CD14-positive monocyte (primary cell): ENCODE data around the gene CHST15. TPM values are rescaled to one million over a fixed set of nuclear protein-coding genes. Genes with fewer than 3 reads are reported as not detected.

Experiments
- DNase-seq, 3 donors: peaks; one replicate each; pipeline ENCODE4 v3.0.0-alpha.2; 2011 to 2022
- H2AFZ ChIP-seq: 2 replicates; pipeline ENCODE4 v1.6.0; 2012; ENCODE audit warnings: mild to moderate bottlenecking, low read depth, low read length, inconsistent platforms; ENCODE audit not compliant: insufficient read depth, poor library complexity, severe bottlenecking
- H3K27ac ChIP-seq, 2 donors: 1 replicate in 1 of 2; 2 replicates in 1 of 2; pipeline ENCODE4 v1.5.1; 2012 to 2013; ENCODE audit warnings: low read length in 2 of 2, control low read depth in 1 of 2, inconsistent platforms in 1 of 2, low read depth in 1 of 2, mild to moderate bottlenecking in 1 of 2
- H3K27me3 ChIP-seq, 2 donors: one replicate each; pipeline versions ENCODE4 v1.6.0 to v1.6.1; 2011 to 2013; ENCODE audit warnings: low read length in 2 of 2; ENCODE audit not compliant: control insufficient read depth in 2 of 2, insufficient read depth in 2 of 2
- H3K36me3 ChIP-seq, 2 donors: replicated peaks in 1 of 2; 1 replicate in 1 of 2; 2 replicates in 1 of 2; pipeline versions ENCODE4 v1.5.1 to v1.6.1; 2012 to 2013; ENCODE audit warnings: low read length in 2 of 2, control low read depth in 1 of 2, inconsistent platforms in 1 of 2, mild to moderate bottlenecking in 1 of 2; ENCODE audit not compliant: insufficient read depth in 2 of 2, control insufficient read depth in 1 of 2
- H3K4me1 ChIP-seq, 2 donors: 1 replicate in 1 of 2; 2 replicates in 1 of 2; pipeline versions ENCODE4 v1.5.1 to v1.6.1; 2012 to 2013; ENCODE audit warnings: low read length in 2 of 2, control low read depth in 1 of 2, inconsistent platforms in 1 of 2, mild to moderate bottlenecking in 1 of 2, moderate library complexity in 1 of 2; ENCODE audit not compliant: insufficient read depth in 2 of 2, control insufficient read depth in 1 of 2
- H3K4me2 ChIP-seq: replicated peaks from 2 replicates; pipeline ENCODE3; 2012; ENCODE audit warnings: low read length, moderate library complexity, mild to moderate bottlenecking; ENCODE audit not compliant: poor library complexity, severe bottlenecking; ENCODE audit errors: extremely low read depth
- H3K4me3 ChIP-seq, 3 experiments: fragments of 200-600 bp in 1 of 3; sonication (generic) in 1 of 3; replicated peaks in 1 of 3; 1 replicate in 2 of 3; 2 replicates in 1 of 3; pipeline ENCODE4 v1.5.1; 2011 to 2013; ENCODE audit warnings: low read length in 3 of 3, mild to moderate bottlenecking in 3 of 3, control low read depth in 2 of 3, low read depth in 2 of 3, inconsistent platforms in 1 of 3, moderate library complexity in 1 of 3
- H3K79me2 ChIP-seq: 2 replicates; pipeline ENCODE4 v1.6.0; 2012; ENCODE audit warnings: mild to moderate bottlenecking, control low read depth, inconsistent platforms, low read length, moderate library complexity; ENCODE audit not compliant: insufficient read depth
- H3K9ac ChIP-seq: 2 replicates; pipeline ENCODE4 v1.6.0; 2017; ENCODE audit warnings: low read length, mild to moderate bottlenecking; ENCODE audit not compliant: insufficient read depth, poor library complexity, severe bottlenecking
- H3K9me3 ChIP-seq, 2 donors: replicated peaks in 1 of 2; 1 replicate in 1 of 2; 2 replicates in 1 of 2; pipeline versions ENCODE4 v1.5.1 to v1.6.1; 2012 to 2013; ENCODE audit warnings: low read length in 2 of 2, control low read depth in 1 of 2; ENCODE audit not compliant: control insufficient read depth in 1 of 2, insufficient read depth in 1 of 2
- H4K20me1 ChIP-seq: 2 replicates; pipeline ENCODE4 v1.6.0; 2012; ENCODE audit warnings: mild to moderate bottlenecking, low read length, control low read depth, moderate library complexity; ENCODE audit not compliant: insufficient read depth
- H3K27ac Mint-ChIP-seq, 7 donors: one replicate each; pipeline ENCODE4 v1.8.0; 2020; ENCODE audit warnings: mild to moderate bottlenecking in 7 of 7, mixed read lengths in 7 of 7, moderate library complexity in 6 of 7, inconsistent platforms in 2 of 7
- H3K27me3 Mint-ChIP-seq, 3 donors: one replicate each; pipeline ENCODE4 v1.8.0; 2021 to 2022; ENCODE audit warnings: low read depth in 3 of 3, mild to moderate bottlenecking in 3 of 3, mixed read lengths in 3 of 3, moderate library complexity in 3 of 3, inconsistent platforms in 1 of 3
- H3K36me3 Mint-ChIP-seq, 2 donors: one replicate each; pipeline ENCODE4 v1.8.0; 2020; ENCODE audit warnings: mixed read lengths in 2 of 2, inconsistent platforms in 1 of 2, mild to moderate bottlenecking in 1 of 2
- H3K4me1 Mint-ChIP-seq: one replicate; pipeline ENCODE4 v1.8.0; 2020; ENCODE audit warnings: mild to moderate bottlenecking, mixed read lengths
- H3K4me3 Mint-ChIP-seq, 2 donors: one replicate each; pipeline ENCODE4 v1.8.0; 2020; ENCODE audit warnings: mild to moderate bottlenecking in 2 of 2, mixed read lengths in 2 of 2, moderate library complexity in 1 of 2
- H3K9me3 Mint-ChIP-seq, 7 donors: one replicate each; pipeline ENCODE4 v1.8.0; 2020 to 2022; ENCODE audit warnings: mixed read lengths in 7 of 7, mild to moderate bottlenecking in 6 of 7, moderate library complexity in 6 of 7, inconsistent platforms in 2 of 7
- CTCF ChIP-seq: fragments of 200-600 bp; IDR thresholded peaks from one replicate; pipeline ENCODE4 v1.8.0; 2022; ENCODE audit warnings: antibody characterized with exemption, mild to moderate bottlenecking
- WGBS: methylation state at CpG from one replicate; pipeline ENCODE4 v1.1.5; 2013; ENCODE audit warnings: missing lambda C conversion rate; ENCODE audit not compliant: insufficient coverage; 5-methylcytosine and 5-hydroxymethylcytosine counted together
- intact Hi-C, 2 donors: fragments of 100-400 bp; cut with micrococcal nuclease; formaldehyde crosslinking; loops; one replicate each; pipeline versions ENCODE4 v1.15.0 to v1.15.1; 2023
- polyA plus RNA-seq, 3 donors: library from polyadenylated mRNA; depleted of rRNA in 1 of 3; unstranded in 2 of 3; stranded (reverse) in 1 of 3; fragments of 300-500 nt in 2 of 3; fragments of >200 nt in 1 of 3; fragmentation: Illumina TruSeq in 2 of 3; gene quantifications; 1 replicate in 2 of 3; 2 replicates in 1 of 3; pipeline ENCODE4 v1.2.3, GENCODE V29; 2012 to 2021

Gene CHST15
- polyA plus RNA-seq, 3 donors = 54.4 to 106 (median 87.5) TPM

DNA sequence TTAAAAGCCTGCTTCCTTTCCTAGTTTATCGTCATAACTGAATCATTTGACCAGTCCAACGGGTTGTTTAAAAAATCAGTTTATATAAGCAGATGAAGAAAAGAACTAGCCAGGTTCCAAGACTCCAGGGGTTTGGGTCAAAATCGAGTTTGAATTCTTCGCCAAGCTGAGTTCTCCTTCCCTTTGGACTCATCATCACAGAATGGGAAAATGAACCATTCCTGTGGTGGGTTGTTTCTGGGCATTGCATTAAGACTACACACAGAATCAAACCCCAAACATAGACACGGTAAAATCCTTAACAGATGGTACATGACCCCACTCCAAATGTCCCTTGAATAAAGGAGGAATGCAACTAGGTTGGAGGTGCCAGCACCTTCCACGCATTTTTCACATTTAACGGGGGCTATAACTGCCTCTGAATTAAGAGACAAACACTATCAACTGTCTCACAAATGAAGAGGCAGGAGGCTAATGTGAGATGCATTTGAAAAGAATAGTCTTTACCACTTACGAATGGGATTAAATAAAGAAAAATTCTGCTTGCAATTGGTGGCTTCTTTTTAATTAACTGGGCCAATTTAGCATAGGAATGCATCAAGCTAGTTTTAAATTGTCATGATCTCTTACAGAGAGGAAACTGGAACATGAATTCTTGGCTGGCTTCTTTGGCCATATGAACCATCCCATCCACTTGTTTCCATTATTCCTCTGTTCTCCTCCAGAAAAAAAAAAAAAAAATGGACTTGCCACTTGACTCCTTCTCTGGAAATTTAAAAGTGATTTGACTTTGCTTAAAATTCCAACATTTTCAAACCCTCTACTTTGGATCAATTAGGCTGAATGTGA, 61.1 kb downstream of the CHST15 start:
- H3K4me1 Mint-ChIP-seq = peaks cover 40% of the 10 kb centered on the region
- no peaks in the 10 kb centered on the region for H3K9me3 ChIP-seq
- H3K4me3 Mint-ChIP-seq = peak overlapping the region in 1 of 2 donors; percentile 11
- H3K79me2 ChIP-seq = peaks cover 5% of the 10 kb centered on the region
- peaks cover 67 to 78% of the 10 kb centered on the region in 2 donors for H3K36me3 ChIP-seq
- no peak overlapping the region for H2AFZ ChIP-seq
- H3K27me3 ChIP-seq = peaks cover 0 to 5% of the 10 kb centered on the region in 2 donors
- H3K9me3 Mint-ChIP-seq = peaks cover 0 to 5% (median 0%) of the 10 kb centered on the region in 7 donors
- intact Hi-C loops = loop anchor here in 1 of 2 donors (5.0 kb wide), 1 partner anchor 35 kb away; no protein-coding TSS in a partner anchor
- no peak for TF ChIP-seq CTCF
- H3K4me3 ChIP-seq = no peak overlapping the region
- no CpG with 5 or more reads among the region's 8 CpGs for WGBS
- DNase-seq = no peak
- peaks cover 89 to 90% of the 10 kb centered on the region in 2 donors for H3K36me3 Mint-ChIP-seq
- no peak overlapping the region for H3K4me2 ChIP-seq
- peak overlapping the region in 3 of 7 donors; percentile 85 to 93 (median 87) for H3K27ac Mint-ChIP-seq
- no peak overlapping the region for H3K27ac ChIP-seq
- peaks cover 45 to 47% of the 10 kb centered on the region in 2 donors for H3K4me1 ChIP-seq
- H3K9ac ChIP-seq = no peak overlapping the region
- H4K20me1 ChIP-seq = peaks cover 31% of the 10 kb centered on the region
- peaks cover 4 to 31% (median 12%) of the 10 kb centered on the region in 3 donors for H3K27me3 Mint-ChIP-seq

GRCh38 chr10:124030492-124031110, 62.8 kb downstream of the CHST15 start:
- intact Hi-C loops = loop anchor here in 1 of 2 donors (5.0 kb wide), 1 partner anchor 33 kb away; no protein-coding TSS in a partner anchor

More at GRCh38 chr10:124030492-124031110, 62.8 kb downstream of the CHST15 start:
- 98% methylated on average over 7 of the region's 15 CpGs for WGBS
- peaks cover 58 to 84% of the 10 kb centered on the region in 2 donors for H3K36me3 ChIP-seq
- H3K27ac Mint-ChIP-seq = peak overlapping the region in 1 of 7 donors; percentile 42
- H3K9ac ChIP-seq = no peak overlapping the region
- H3K27me3 ChIP-seq = peaks cover 0 to 5% of the 10 kb centered on the region in 2 donors
- H3K4me3 ChIP-seq = no peak overlapping the region
- H3K79me2 ChIP-seq = no peaks in the 10 kb centered on the region
- H3K4me1 ChIP-seq = peaks cover 36 to 47% of the 10 kb centered on the region in 2 donors
- H3K27me3 Mint-ChIP-seq = peaks cover 3 to 28% (median 12%) of the 10 kb centered on the region in 3 donors
- H3K9me3 Mint-ChIP-seq = peaks cover 0 to 4% (median 0%) of the 10 kb centered on the region in 7 donors
- H2AFZ ChIP-seq = no peak overlapping the region
- no peak for DNase-seq
- H4K20me1 ChIP-seq = peaks cover 45% of the 10 kb centered on the region
- H3K27ac ChIP-seq = no peak overlapping the region
- H3K9me3 ChIP-seq = no peaks in the 10 kb centered on the region
- H3K36me3 Mint-ChIP-seq = peaks cover 88 to 89% of the 10 kb centered on the region in 2 donors
- no peak overlapping the region for H3K4me2 ChIP-seq
- H3K4me3 Mint-ChIP-seq = no peak overlapping the region
- peaks cover 34% of the 10 kb centered on the region for H3K4me1 Mint-ChIP-seq
- TF ChIP-seq CTCF = no peak
